CD14-positive monocyte (primary cell): Measurements from ENCODE around the gene PLXNA4. TPM values are rescaled to one million over a fixed set of nuclear protein-coding genes. Genes with fewer than 3 reads are reported as not detected.

Experiments used
- DNase-seq, 3 donors: peaks; one replicate each; pipeline ENCODE4 v3.0.0-alpha.2; 2011 to 2022
- H2AFZ ChIP-seq: 2 replicates; pipeline ENCODE4 v1.6.0; 2012; ENCODE audit warnings: mild to moderate bottlenecking, low read depth, low read length, inconsistent platforms; ENCODE audit not compliant: insufficient read depth, poor library complexity, severe bottlenecking
- H3K27ac ChIP-seq, 2 donors: 1 replicate in 1 of 2; 2 replicates in 1 of 2; pipeline ENCODE4 v1.5.1; 2012 to 2013; ENCODE audit warnings: low read length in 2 of 2, control low read depth in 1 of 2, inconsistent platforms in 1 of 2, low read depth in 1 of 2, mild to moderate bottlenecking in 1 of 2
- H3K27me3 ChIP-seq, 2 donors: one replicate each; pipeline versions ENCODE4 v1.6.0 to v1.6.1; 2011 to 2013; ENCODE audit warnings: low read length in 2 of 2; ENCODE audit not compliant: control insufficient read depth in 2 of 2, insufficient read depth in 2 of 2
- H3K36me3 ChIP-seq, 2 donors: replicated peaks in 1 of 2; 1 replicate in 1 of 2; 2 replicates in 1 of 2; pipeline versions ENCODE4 v1.5.1 to v1.6.1; 2012 to 2013; ENCODE audit warnings: low read length in 2 of 2, control low read depth in 1 of 2, inconsistent platforms in 1 of 2, mild to moderate bottlenecking in 1 of 2; ENCODE audit not compliant: insufficient read depth in 2 of 2, control insufficient read depth in 1 of 2
- H3K4me1 ChIP-seq, 2 donors: 1 replicate in 1 of 2; 2 replicates in 1 of 2; pipeline versions ENCODE4 v1.5.1 to v1.6.1; 2012 to 2013; ENCODE audit warnings: low read length in 2 of 2, control low read depth in 1 of 2, inconsistent platforms in 1 of 2, mild to moderate bottlenecking in 1 of 2, moderate library complexity in 1 of 2; ENCODE audit not compliant: insufficient read depth in 2 of 2, control insufficient read depth in 1 of 2
- H3K4me2 ChIP-seq: replicated peaks from 2 replicates; pipeline ENCODE3; 2012; ENCODE audit warnings: low read length, moderate library complexity, mild to moderate bottlenecking; ENCODE audit not compliant: poor library complexity, severe bottlenecking; ENCODE audit errors: extremely low read depth
- H3K4me3 ChIP-seq, 3 experiments: fragments of 200-600 bp in 1 of 3; sonication (generic) in 1 of 3; replicated peaks in 1 of 3; 1 replicate in 2 of 3; 2 replicates in 1 of 3; pipeline ENCODE4 v1.5.1; 2011 to 2013; ENCODE audit warnings: low read length in 3 of 3, mild to moderate bottlenecking in 3 of 3, control low read depth in 2 of 3, low read depth in 2 of 3, inconsistent platforms in 1 of 3, moderate library complexity in 1 of 3
- H3K79me2 ChIP-seq: 2 replicates; pipeline ENCODE4 v1.6.0; 2012; ENCODE audit warnings: mild to moderate bottlenecking, control low read depth, inconsistent platforms, low read length, moderate library complexity; ENCODE audit not compliant: insufficient read depth
- H3K9ac ChIP-seq: 2 replicates; pipeline ENCODE4 v1.6.0; 2017; ENCODE audit warnings: low read length, mild to moderate bottlenecking; ENCODE audit not compliant: insufficient read depth, poor library complexity, severe bottlenecking
- H3K9me3 ChIP-seq, 2 donors: replicated peaks in 1 of 2; 1 replicate in 1 of 2; 2 replicates in 1 of 2; pipeline versions ENCODE4 v1.5.1 to v1.6.1; 2012 to 2013; ENCODE audit warnings: low read length in 2 of 2, control low read depth in 1 of 2; ENCODE audit not compliant: control insufficient read depth in 1 of 2, insufficient read depth in 1 of 2
- H4K20me1 ChIP-seq: 2 replicates; pipeline ENCODE4 v1.6.0; 2012; ENCODE audit warnings: mild to moderate bottlenecking, low read length, control low read depth, moderate library complexity; ENCODE audit not compliant: insufficient read depth
- H3K27ac Mint-ChIP-seq, 7 donors: one replicate each; pipeline ENCODE4 v1.8.0; 2020; ENCODE audit warnings: mild to moderate bottlenecking in 7 of 7, mixed read lengths in 7 of 7, moderate library complexity in 6 of 7, inconsistent platforms in 2 of 7
- H3K27me3 Mint-ChIP-seq, 3 donors: one replicate each; pipeline ENCODE4 v1.8.0; 2021 to 2022; ENCODE audit warnings: low read depth in 3 of 3, mild to moderate bottlenecking in 3 of 3, mixed read lengths in 3 of 3, moderate library complexity in 3 of 3, inconsistent platforms in 1 of 3
- H3K36me3 Mint-ChIP-seq, 2 donors: one replicate each; pipeline ENCODE4 v1.8.0; 2020; ENCODE audit warnings: mixed read lengths in 2 of 2, inconsistent platforms in 1 of 2, mild to moderate bottlenecking in 1 of 2
- H3K4me1 Mint-ChIP-seq: one replicate; pipeline ENCODE4 v1.8.0; 2020; ENCODE audit warnings: mild to moderate bottlenecking, mixed read lengths
- H3K4me3 Mint-ChIP-seq, 2 donors: one replicate each; pipeline ENCODE4 v1.8.0; 2020; ENCODE audit warnings: mild to moderate bottlenecking in 2 of 2, mixed read lengths in 2 of 2, moderate library complexity in 1 of 2
- H3K9me3 Mint-ChIP-seq, 7 donors: one replicate each; pipeline ENCODE4 v1.8.0; 2020 to 2022; ENCODE audit warnings: mixed read lengths in 7 of 7, mild to moderate bottlenecking in 6 of 7, moderate library complexity in 6 of 7, inconsistent platforms in 2 of 7
- WGBS: methylation state at CpG from one replicate; pipeline ENCODE4 v1.1.5; 2013; ENCODE audit warnings: missing lambda C conversion rate; ENCODE audit not compliant: insufficient coverage; 5-methylcytosine and 5-hydroxymethylcytosine counted together
- intact Hi-C, 2 donors: fragments of 100-400 bp; cut with micrococcal nuclease; formaldehyde crosslinking; loops; one replicate each; pipeline versions ENCODE4 v1.15.0 to v1.15.1; 2023
- polyA plus RNA-seq, 3 donors: library from polyadenylated mRNA; depleted of rRNA in 1 of 3; unstranded in 2 of 3; stranded (reverse) in 1 of 3; fragments of 300-500 nt in 2 of 3; fragments of >200 nt in 1 of 3; fragmentation: Illumina TruSeq in 2 of 3; gene quantifications; 1 replicate in 2 of 3; 2 replicates in 1 of 3; pipeline ENCODE4 v1.2.3, GENCODE V29; 2012 to 2021
- TF ChIP-seq, protein P1 (sequence below): fragments of 200-600 bp; IDR thresholded peaks from one replicate; pipeline ENCODE4 v1.8.0; 2022; ENCODE audit warnings: antibody characterized with exemption, mild to moderate bottlenecking

The PLXNA4 gene
- polyA plus RNA-seq, 3 donors: not detected

GRCh38 chr7:132416395-132416794, 159.9 kb downstream of the PLXNA4 start:
- H3K36me3 Mint-ChIP-seq: no peaks in the 10 kb centered on the region
- no peak overlapping the region for H3K4me3 Mint-ChIP-seq
- Histone ChIP-seq H3K9ac (no peak overlapping the region), H4K20me1 (no peaks in the 10 kb centered on the region), H3K4me1 (peaks cover 7 to 8% of the 10 kb centered on the region in 2 donors), H3K79me2 (no peaks in the 10 kb centered on the region), H3K27ac (no peak overlapping the region), H3K27me3 (peaks cover 0 to 2% of the 10 kb centered on the region in 2 donors), H3K9me3 (peaks cover 0 to 5% of the 10 kb centered on the region in 2 donors), H3K36me3 (no peaks in the 10 kb centered on the region), H3K4me2 (no peak overlapping the region), H3K4me3 (no peak overlapping the region), H2AFZ (no peak overlapping the region)
- peaks cover 3 to 9% (median 6%) of the 10 kb centered on the region in 7 donors for H3K9me3 Mint-ChIP-seq
- no peak overlapping the region for H3K27ac Mint-ChIP-seq
- intact Hi-C loops: no loop called here
- no peak for DNase-seq
- no CpG with 5 or more reads among the region's 2 CpGs for WGBS
- TF ChIP-seq, protein P1, sequence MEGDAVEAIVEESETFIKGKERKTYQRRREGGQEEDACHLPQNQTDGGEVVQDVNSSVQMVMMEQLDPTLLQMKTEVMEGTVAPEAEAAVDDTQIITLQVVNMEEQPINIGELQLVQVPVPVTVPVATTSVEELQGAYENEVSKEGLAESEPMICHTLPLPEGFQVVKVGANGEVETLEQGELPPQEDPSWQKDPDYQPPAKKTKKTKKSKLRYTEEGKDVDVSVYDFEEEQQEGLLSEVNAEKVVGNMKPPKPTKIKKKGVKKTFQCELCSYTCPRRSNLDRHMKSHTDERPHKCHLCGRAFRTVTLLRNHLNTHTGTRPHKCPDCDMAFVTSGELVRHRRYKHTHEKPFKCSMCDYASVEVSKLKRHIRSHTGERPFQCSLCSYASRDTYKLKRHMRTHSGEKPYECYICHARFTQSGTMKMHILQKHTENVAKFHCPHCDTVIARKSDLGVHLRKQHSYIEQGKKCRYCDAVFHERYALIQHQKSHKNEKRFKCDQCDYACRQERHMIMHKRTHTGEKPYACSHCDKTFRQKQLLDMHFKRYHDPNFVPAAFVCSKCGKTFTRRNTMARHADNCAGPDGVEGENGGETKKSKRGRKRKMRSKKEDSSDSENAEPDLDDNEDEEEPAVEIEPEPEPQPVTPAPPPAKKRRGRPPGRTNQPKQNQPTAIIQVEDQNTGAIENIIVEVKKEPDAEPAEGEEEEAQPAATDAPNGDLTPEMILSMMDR: no peak
- H3K27me3 Mint-ChIP-seq: peaks cover 5 to 12% (median 7%) of the 10 kb centered on the region in 3 donors
- peaks cover 10% of the 10 kb centered on the region for H3K4me1 Mint-ChIP-seq

DNA sequence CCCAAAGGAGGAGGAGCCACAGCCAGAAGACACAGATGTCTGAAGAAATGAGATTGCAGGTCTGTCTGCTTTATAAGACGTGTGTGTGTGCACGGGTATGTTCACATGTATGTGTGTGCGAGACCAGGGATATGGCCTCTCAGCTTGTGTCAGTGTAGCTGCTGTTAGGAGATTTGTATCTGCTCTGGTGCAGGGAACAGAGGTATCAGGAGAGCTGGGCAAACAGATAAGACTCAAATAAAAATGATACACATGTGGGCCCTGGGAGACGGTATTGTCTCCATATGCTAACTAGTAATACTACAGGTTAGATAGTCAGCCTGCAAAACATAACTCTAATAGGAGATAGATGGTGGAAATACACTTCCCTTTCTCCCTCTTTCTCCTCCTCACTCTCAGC, 161.0 kb downstream of the PLXNA4 start:
- 90% methylated on average over 3 of the region's 4 CpGs for WGBS
- DNase-seq: no peak
- Mint-ChIP-seq H3K9me3 (peaks cover 0 to 2% (median 0%) of the 10 kb centered on the region in 7 donors), H3K4me3 (no peak overlapping the region), H3K27me3 (peaks cover 3 to 12% (median 5%) of the 10 kb centered on the region in 3 donors), H3K36me3 (no peaks in the 10 kb centered on the region), H3K4me1 (peaks cover 15% of the 10 kb centered on the region), H3K27ac (no peak overlapping the region)
- Histone ChIP-seq H3K4me3 (no peak overlapping the region), H3K79me2 (no peaks in the 10 kb centered on the region), H3K9ac (no peak overlapping the region), H3K4me2 (no peak overlapping the region), H3K4me1 (peaks cover 9 to 10% of the 10 kb centered on the region in 2 donors), H3K27ac (no peak overlapping the region), H3K9me3 (peaks cover 0 to 3% of the 10 kb centered on the region in 2 donors), H3K36me3 (no peaks in the 10 kb centered on the region), H3K27me3 (peaks cover 0 to 2% of the 10 kb centered on the region in 2 donors), H2AFZ (no peak overlapping the region), H4K20me1 (no peaks in the 10 kb centered on the region)
- TF ChIP-seq, protein P1: no peak
- intact Hi-C loops: no loop called here
